NB4 (cell line): ENCODE data around the gene RAB27B.
A peak's percentile ranks its signal among the peaks of the same experiment; 100 is the strongest.

Experiments
- DNase-seq: peaks from one replicate; pipeline ENCODE4 v3.0.0; 2010; ENCODE audit warnings: low read depth
- H3K4me3 ChIP-seq: one replicate; pipeline ENCODE4 v1.5.1; 2011; ENCODE audit warnings: mild to moderate bottlenecking, low read depth, low read length, moderate library complexity
- CTCF ChIP-seq: IDR thresholded peaks from one replicate; pipeline ENCODE4 v1.5.1; 2012; ENCODE audit warnings: low read depth, low read length
- MAX ChIP-seq: IDR thresholded peaks from 2 replicates; pipeline ENCODE4 v1.6.1; 2011; ENCODE audit warnings: low read depth, low read length
- MYC ChIP-seq: IDR thresholded peaks from 2 replicates; pipeline ENCODE4 v1.6.1; 2011; ENCODE audit warnings: low read depth, low read length
- POLR2A ChIP-seq: IDR thresholded peaks from 2 replicates; pipeline ENCODE4 v1.6.1; 2011; ENCODE audit warnings: mild to moderate bottlenecking; ENCODE audit not compliant: insufficient read length; ENCODE audit errors: extremely low read depth

The RAB27B gene

GRCh38 chr18:54822872-54823845, 5.1 kb upstream of the RAB27B start:
- no peak overlapping the region for H3K4me3 ChIP-seq
- peak; percentile 94 for DNase-seq
- TF ChIP-seq MAX = no peak
- no peak; the same call in 1 of the 2 replicates for TF ChIP-seq MYC
- no peak for TF ChIP-seq CTCF
- no peak for TF ChIP-seq POLR2A

- TF ChIP-seq CTCF (no peak), POLR2A (no peak), MYC (no peak), MAX (no peak)
- H3K4me3 ChIP-seq = no peak overlapping the region
- peak; percentile 45 for DNase-seq
These were observed 3.5 kb upstream of the RAB27B start for GRCh38 chr18:54824761-54825160.

GRCh38 chr18:54825601-54826344, 2.5 kb upstream of the RAB27B start:
- TF ChIP-seq CTCF (no peak), MAX (no peak), MYC (no peak), POLR2A (no peak)
- DNase-seq = no peak
- no peak overlapping the region for H3K4me3 ChIP-seq

GRCh38 chr18:54828986-54829385, 709 bp downstream of the RAB27B start:
- DNase-seq = no peak
- TF ChIP-seq POLR2A = no peak
- no peak for TF ChIP-seq MAX
- TF ChIP-seq CTCF = no peak
- H3K4me3 ChIP-seq = peak overlapping the region; percentile 64

- no peak for DNase-seq
- TF ChIP-seq MAX (no peak), POLR2A (no peak), CTCF (no peak), MYC (no peak)
These were observed 1.6 kb downstream of the RAB27B start for GRCh38 chr18:54829856-54830255.

More at GRCh38 chr18:54829856-54830255, 1.6 kb downstream of the RAB27B start:
- no peak overlapping the region for H3K4me3 ChIP-seq
